ENCODE results near the gene JAG2.
"Not testable (repeated sequence)": the region's sequence is repeated elsewhere in the genome, so short reads cannot be mapped to it uniquely, and the experiment has no call there.

Gene JAG2

GRCh38 chr14:105117710-105118385 lies 50.7 kb downstream of the JAG2 start:
- no peak overlapping the region for H3K27ac ChIP-seq (ENCODE audit: low read length)
- no peaks in the 10 kb centered on the region for H3K27me3 ChIP-seq (ENCODE audit: low read depth, low read length)
- no peak overlapping the region for H3K4me3 ChIP-seq (ENCODE audit: low read depth in 1 of 2, low read length in 2 of 2)
- H3K36me3 ChIP-seq (ENCODE audit: control insufficient read depth in 1 of 2, insufficient read depth in 2 of 2, low read length in 2 of 2) = no peaks in the 10 kb centered on the region
- H3K9me3 ChIP-seq (ENCODE audit: control insufficient read depth in 1 of 2, low read length in 2 of 2) = peaks cover 12 to 24% of the 10 kb centered on the region in 2 donors
- H3K4me1 ChIP-seq (ENCODE audit: control insufficient read depth in 1 of 2, insufficient read depth in 2 of 2, low read length in 2 of 2) = no peaks in the 10 kb centered on the region

GRCh38 chr14:105117257-105117646 lies 51.3 kb downstream of the JAG2 start:
- H3K9me3 ChIP-seq (ENCODE audit: control insufficient read depth in 1 of 2, low read length in 2 of 2) = peaks cover 12 to 23% of the 10 kb centered on the region in 2 donors
- H3K27me3 ChIP-seq (ENCODE audit: low read depth, low read length) = no peaks in the 10 kb centered on the region
- H3K4me3 ChIP-seq (ENCODE audit: low read depth in 1 of 2, low read length in 2 of 2) = no peak overlapping the region
- H3K36me3 ChIP-seq (ENCODE audit: control insufficient read depth in 1 of 2, insufficient read depth in 2 of 2, low read length in 2 of 2) = no peaks in the 10 kb centered on the region
- no peaks in the 10 kb centered on the region for H3K4me1 ChIP-seq (ENCODE audit: control insufficient read depth in 1 of 2, insufficient read depth in 2 of 2, low read length in 2 of 2)
- H3K27ac ChIP-seq (ENCODE audit: low read length) = no peak overlapping the region

- Histone ChIP-seq H3K4me3 (ENCODE audit: low read depth in 1 of 2, low read length in 2 of 2) (no peak overlapping the region), H3K27me3 (ENCODE audit: low read depth, low read length) (no peaks in the 10 kb centered on the region)
These were observed 51.9 kb downstream of the JAG2 start for GRCh38 chr14:105116451-105117256.

GRCh38 chr14:105109243-105109642 lies 59.3 kb downstream of the JAG2 start:
- H3K27me3 ChIP-seq (ENCODE audit: low read depth, low read length); H3K9me3 ChIP-seq (ENCODE audit: control insufficient read depth in 1 of 2, low read length in 2 of 2); H3K4me1 ChIP-seq (ENCODE audit: control insufficient read depth in 1 of 2, insufficient read depth in 2 of 2, low read length in 2 of 2); H3K4me3 ChIP-seq (ENCODE audit: low read depth in 1 of 2, low read length in 2 of 2); H3K27ac ChIP-seq (ENCODE audit: low read length); H3K36me3 ChIP-seq (ENCODE audit: control insufficient read depth in 1 of 2, insufficient read depth in 2 of 2, low read length in 2 of 2): not testable (repeated sequence)

More at GRCh38 chr14:105116451-105117256, 51.9 kb downstream of the JAG2 start:
- Histone ChIP-seq H3K4me1 (ENCODE audit: control insufficient read depth in 1 of 2, insufficient read depth in 2 of 2, low read length in 2 of 2) (no peaks in the 10 kb centered on the region), H3K36me3 (ENCODE audit: control insufficient read depth in 1 of 2, insufficient read depth in 2 of 2, low read length in 2 of 2) (no peaks in the 10 kb centered on the region), H3K27ac (ENCODE audit: low read length) (no peak overlapping the region), H3K9me3 (ENCODE audit: control insufficient read depth in 1 of 2, low read length in 2 of 2) (peaks cover 10 to 17% of the 10 kb centered on the region in 2 donors)

GRCh38 chr14:105108516-105108864 lies 60.1 kb downstream of the JAG2 start:
- Histone ChIP-seq H3K4me1 (ENCODE audit: control insufficient read depth in 1 of 2, insufficient read depth in 2 of 2, low read length in 2 of 2) (no peaks in the 10 kb centered on the region), H3K27ac (ENCODE audit: low read length) (no peak overlapping the region), H3K4me3 (ENCODE audit: low read depth in 1 of 2, low read length in 2 of 2) (no peak overlapping the region), H3K9me3 (ENCODE audit: control insufficient read depth in 1 of 2, low read length in 2 of 2) (peaks cover 0 to 5% of the 10 kb centered on the region in 2 donors), H3K36me3 (ENCODE audit: control insufficient read depth in 1 of 2, insufficient read depth in 2 of 2, low read length in 2 of 2) (no peaks in the 10 kb centered on the region), H3K27me3 (ENCODE audit: low read depth, low read length) (no peaks in the 10 kb centered on the region)

GRCh38 chr14:105107781-105108515 lies 60.6 kb downstream of the JAG2 start:
- H3K4me3 ChIP-seq (ENCODE audit: low read depth in 1 of 2, low read length in 2 of 2) = no peak overlapping the region
- no peaks in the 10 kb centered on the region for H3K27me3 ChIP-seq (ENCODE audit: low read depth, low read length)
- H3K36me3 ChIP-seq (ENCODE audit: control insufficient read depth in 1 of 2, insufficient read depth in 2 of 2, low read length in 2 of 2) = no peaks in the 10 kb centered on the region
- no peak overlapping the region for H3K27ac ChIP-seq (ENCODE audit: low read length)
- H3K4me1 ChIP-seq (ENCODE audit: control insufficient read depth in 1 of 2, insufficient read depth in 2 of 2, low read length in 2 of 2) = no peaks in the 10 kb centered on the region
- H3K9me3 ChIP-seq (ENCODE audit: control insufficient read depth in 1 of 2, low read length in 2 of 2) = peaks cover 0 to 8% of the 10 kb centered on the region in 2 donors

- no peak overlapping the region for H3K4me3 ChIP-seq (ENCODE audit: low read depth in 1 of 2, low read length in 2 of 2)
- H3K4me1 ChIP-seq (ENCODE audit: control insufficient read depth in 1 of 2, insufficient read depth in 2 of 2, low read length in 2 of 2) = no peaks in the 10 kb centered on the region
- H3K9me3 ChIP-seq (ENCODE audit: control insufficient read depth in 1 of 2, low read length in 2 of 2) = peaks cover 0 to 8% of the 10 kb centered on the region in 2 donors
- H3K27me3 ChIP-seq (ENCODE audit: low read depth, low read length) = no peaks in the 10 kb centered on the region
- H3K27ac ChIP-seq (ENCODE audit: low read length) = no peak overlapping the region
- H3K36me3 ChIP-seq (ENCODE audit: control insufficient read depth in 1 of 2, insufficient read depth in 2 of 2, low read length in 2 of 2) = no peaks in the 10 kb centered on the region
These were observed 61.2 kb downstream of the JAG2 start for GRCh38 chr14:105107351-105107750.

GRCh38 chr14:105105158-105105557 lies 63.4 kb downstream of the JAG2 start:
- H3K4me3 ChIP-seq (ENCODE audit: low read depth in 1 of 2, low read length in 2 of 2) = no peak overlapping the region
- peaks cover 0 to 8% of the 10 kb centered on the region in 2 donors for H3K9me3 ChIP-seq (ENCODE audit: control insufficient read depth in 1 of 2, low read length in 2 of 2)
- H3K4me1 ChIP-seq (ENCODE audit: control insufficient read depth in 1 of 2, insufficient read depth in 2 of 2, low read length in 2 of 2) = no peaks in the 10 kb centered on the region
- H3K27ac ChIP-seq (ENCODE audit: low read length) = no peak overlapping the region
- no peaks in the 10 kb centered on the region for H3K27me3 ChIP-seq (ENCODE audit: low read depth, low read length)
- H3K36me3 ChIP-seq (ENCODE audit: control insufficient read depth in 1 of 2, insufficient read depth in 2 of 2, low read length in 2 of 2) = no peaks in the 10 kb centered on the region

- no peak overlapping the region for H3K4me3 ChIP-seq (ENCODE audit: low read depth in 1 of 2, low read length in 2 of 2)
- no peaks in the 10 kb centered on the region for H3K4me1 ChIP-seq (ENCODE audit: control insufficient read depth in 1 of 2, insufficient read depth in 2 of 2, low read length in 2 of 2)
- H3K36me3 ChIP-seq (ENCODE audit: control insufficient read depth in 1 of 2, insufficient read depth in 2 of 2, low read length in 2 of 2) = no peaks in the 10 kb centered on the region
- H3K9me3 ChIP-seq (ENCODE audit: control insufficient read depth in 1 of 2, low read length in 2 of 2) = peaks cover 5 to 13% of the 10 kb centered on the region in 2 donors
- H3K27me3 ChIP-seq (ENCODE audit: low read depth, low read length) = no peaks in the 10 kb centered on the region
- H3K27ac ChIP-seq (ENCODE audit: low read length) = no peak overlapping the region
These were observed 65.7 kb downstream of the JAG2 start for GRCh38 chr14:105102893-105103292.

GRCh38 chr14:105102361-105102870 lies 66.2 kb downstream of the JAG2 start:
- Histone ChIP-seq H3K4me3 (ENCODE audit: low read depth in 1 of 2, low read length in 2 of 2) (no peak overlapping the region), H3K27ac (ENCODE audit: low read length) (no peak overlapping the region), H3K4me1 (ENCODE audit: control insufficient read depth in 1 of 2, insufficient read depth in 2 of 2, low read length in 2 of 2) (no peaks in the 10 kb centered on the region), H3K36me3 (ENCODE audit: control insufficient read depth in 1 of 2, insufficient read depth in 2 of 2, low read length in 2 of 2) (no peaks in the 10 kb centered on the region), H3K9me3 (ENCODE audit: control insufficient read depth in 1 of 2, low read length in 2 of 2) (peaks cover 5 to 13% of the 10 kb centered on the region in 2 donors), H3K27me3 (ENCODE audit: low read depth, low read length) (no peaks in the 10 kb centered on the region)

- Histone ChIP-seq H3K9me3 (ENCODE audit: control insufficient read depth in 1 of 2, low read length in 2 of 2) (peaks cover 5 to 13% of the 10 kb centered on the region in 2 donors), H3K4me1 (ENCODE audit: control insufficient read depth in 1 of 2, insufficient read depth in 2 of 2, low read length in 2 of 2) (no peaks in the 10 kb centered on the region), H3K27ac (ENCODE audit: low read length) (no peak overlapping the region), H3K27me3 (ENCODE audit: low read depth, low read length) (no peaks in the 10 kb centered on the region), H3K36me3 (ENCODE audit: control insufficient read depth in 1 of 2, insufficient read depth in 2 of 2, low read length in 2 of 2) (no peaks in the 10 kb centered on the region), H3K4me3 (ENCODE audit: low read depth in 1 of 2, low read length in 2 of 2) (no peak overlapping the region)
These were observed 67.7 kb downstream of the JAG2 start for GRCh38 chr14:105100910-105101309.

Measured in muscle layer of duodenum (tissue), 2 donors.